Central memory CD8-positive, alpha-beta T cell (primary cell): ENCODE results near the gene FLG2.
"Not testable (repeated sequence)": the region's sequence is repeated elsewhere in the genome, so short reads cannot be mapped to it uniquely, and the experiment has no call there.

Source experiments
- ATAC-seq: fragments of 150-1000 bp; cut with Tn5 transposase; replicated peaks from 2 replicates; pipeline ENCODE4 v1.10.0; 2022; ENCODE audit warnings: mild to moderate bottlenecking, moderate FRiP score, moderate number of reproducible peaks; ENCODE audit not compliant: poor library complexity, severe bottlenecking; ENCODE audit errors: extremely low read depth
- DNase-seq, 2 donors: peaks; one replicate each; pipeline ENCODE4 v3.0.0; 2021; ENCODE audit warnings: low spot score in 2 of 2
- H3K27ac Mint-ChIP-seq: one replicate; pipeline ENCODE4 v1.8.0; 2022; ENCODE audit warnings: low read depth, mild to moderate bottlenecking, moderate library complexity, mixed read lengths
- H3K27me3 Mint-ChIP-seq: one replicate; pipeline ENCODE4 v1.8.0; 2022; ENCODE audit warnings: mixed read lengths
- H3K36me3 Mint-ChIP-seq: one replicate; pipeline ENCODE4 v1.8.0; 2022; ENCODE audit warnings: mild to moderate bottlenecking, moderate library complexity, mixed read lengths; ENCODE audit not compliant: insufficient read depth
- H3K4me1 Mint-ChIP-seq: one replicate; pipeline ENCODE4 v1.8.0; 2022; ENCODE audit warnings: mixed read lengths
- H3K4me3 Mint-ChIP-seq: one replicate; pipeline ENCODE4 v1.8.0; 2022; ENCODE audit warnings: mild to moderate bottlenecking, moderate library complexity, mixed read lengths
- H3K9me3 Mint-ChIP-seq: one replicate; pipeline ENCODE4 v1.8.0; 2022; ENCODE audit warnings: mixed read lengths

Gene FLG2

DNA sequence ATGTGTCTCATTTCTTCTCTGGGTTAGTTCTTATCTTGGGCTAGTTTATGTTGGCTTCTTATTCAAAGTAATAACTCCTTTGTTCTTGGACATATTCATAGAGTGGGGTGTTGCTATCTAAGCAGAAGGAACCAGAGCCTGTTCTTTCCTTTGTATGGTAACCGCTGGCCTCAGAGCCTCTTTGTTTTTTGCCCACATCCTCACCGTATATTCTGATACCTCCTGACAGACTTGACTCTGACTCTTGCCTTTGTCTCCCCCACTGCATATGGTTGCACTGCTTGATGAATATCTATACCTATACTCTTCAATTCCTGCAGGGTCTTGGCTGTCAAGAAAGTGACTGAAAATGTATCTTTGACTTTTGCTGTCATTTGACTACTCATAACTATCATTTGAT, 10.2 kb downstream of the FLG2 start:
- H3K27me3 Mint-ChIP-seq = peaks cover 15% of the 10 kb centered on the region
- DNase-seq = no peak
- H3K4me3 Mint-ChIP-seq = no peak overlapping the region
- no peaks in the 10 kb centered on the region for H3K36me3 Mint-ChIP-seq
- H3K27ac Mint-ChIP-seq = no peak overlapping the region
- no peaks in the 10 kb centered on the region for H3K4me1 Mint-ChIP-seq
- ATAC-seq = no peak
- H3K9me3 Mint-ChIP-seq = no peaks in the 10 kb centered on the region

DNA sequence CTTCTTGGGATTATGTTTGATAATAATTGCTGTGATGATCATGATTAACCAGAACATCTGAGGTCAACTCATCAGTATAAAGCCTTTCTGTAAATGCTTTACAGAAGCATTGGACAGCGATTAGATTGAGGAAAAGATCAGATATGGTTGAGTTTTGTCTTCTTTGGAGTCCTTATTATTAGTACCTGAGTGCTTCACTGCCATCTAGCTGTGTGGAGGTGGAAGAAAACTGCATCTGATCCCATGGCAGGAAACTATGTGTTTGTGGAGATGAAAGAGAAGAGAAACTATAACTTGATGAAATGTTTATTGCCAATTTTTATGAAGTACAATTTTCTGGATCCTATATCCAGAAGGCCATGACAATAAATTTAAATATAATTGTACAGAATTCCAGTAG, 11.4 kb downstream of the FLG2 start:
- no peak for DNase-seq
- H3K9me3 Mint-ChIP-seq = no peaks in the 10 kb centered on the region
- H3K4me3 Mint-ChIP-seq = no peak overlapping the region
- ATAC-seq = no peak
- H3K27ac Mint-ChIP-seq = no peak overlapping the region
- H3K36me3 Mint-ChIP-seq = no peaks in the 10 kb centered on the region
- no peaks in the 10 kb centered on the region for H3K4me1 Mint-ChIP-seq
- H3K27me3 Mint-ChIP-seq = peaks cover 27% of the 10 kb centered on the region

DNA sequence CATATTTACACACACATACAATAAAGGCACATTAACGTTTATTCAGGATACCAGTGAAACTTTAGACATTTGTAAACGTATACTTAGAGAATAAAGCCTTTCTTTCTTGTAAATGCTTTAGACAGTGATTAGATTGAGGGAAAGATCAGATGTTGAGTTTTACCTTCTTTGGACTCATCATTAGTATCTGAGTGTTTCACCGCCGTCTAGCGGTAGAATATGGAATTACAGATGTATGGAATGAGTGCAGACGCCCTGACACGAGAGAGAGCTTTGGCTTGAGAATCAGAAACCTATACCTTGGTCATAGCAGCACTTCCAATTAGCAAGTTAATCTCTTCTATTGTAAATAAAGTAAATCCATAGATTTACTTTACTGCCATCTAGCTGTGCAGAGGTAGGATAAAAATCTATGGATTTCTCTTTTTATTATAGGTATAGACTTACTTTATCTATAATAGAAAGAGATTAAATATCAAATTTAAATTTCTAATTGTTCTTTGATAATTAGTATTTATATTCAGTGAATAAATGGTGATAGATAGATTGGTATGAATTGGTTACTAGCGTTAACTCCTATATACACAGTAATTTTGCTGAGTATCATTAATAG, 12.6 kb downstream of the FLG2 start:
- no peaks in the 10 kb centered on the region for H3K36me3 Mint-ChIP-seq
- DNase-seq = peak in 1 of 2 donors; percentile 38

DNA sequence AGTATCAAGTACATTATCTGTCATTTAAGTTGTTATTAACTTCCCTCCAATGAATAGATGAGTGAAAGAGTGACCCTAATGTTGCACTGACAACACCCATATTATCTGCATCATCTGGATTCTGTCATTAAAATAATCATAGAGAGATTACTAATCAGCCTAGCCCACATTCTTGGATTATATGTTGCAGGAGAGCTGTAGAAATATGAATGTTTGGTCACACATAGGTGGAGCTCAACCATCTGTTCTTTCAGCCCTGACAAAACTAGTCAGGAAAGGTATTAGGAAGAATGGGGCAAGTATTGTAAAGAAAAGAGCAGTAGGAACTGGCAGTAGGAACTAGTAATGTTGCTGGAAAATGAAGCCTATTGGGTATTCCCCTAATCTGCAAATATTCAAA, 15.4 kb downstream of the FLG2 start:
- Mint-ChIP-seq H3K4me1 (no peaks in the 10 kb centered on the region), H3K27me3 (peaks cover 50% of the 10 kb centered on the region), H3K4me3 (no peak overlapping the region), H3K36me3 (no peaks in the 10 kb centered on the region), H3K27ac (no peak overlapping the region), H3K9me3 (no peaks in the 10 kb centered on the region)
- DNase-seq (no peak), ATAC-seq (no peak)

More for the DNA sequence above, 12.6 kb downstream of the FLG2 start:
- no peaks in the 10 kb centered on the region for H3K4me1 Mint-ChIP-seq
- peak; percentile 46 for ATAC-seq
- H3K27me3 Mint-ChIP-seq = peaks cover 34% of the 10 kb centered on the region
- no peak overlapping the region for H3K4me3 Mint-ChIP-seq
- no peaks in the 10 kb centered on the region for H3K9me3 Mint-ChIP-seq
- no peak overlapping the region for H3K27ac Mint-ChIP-seq

DNA sequence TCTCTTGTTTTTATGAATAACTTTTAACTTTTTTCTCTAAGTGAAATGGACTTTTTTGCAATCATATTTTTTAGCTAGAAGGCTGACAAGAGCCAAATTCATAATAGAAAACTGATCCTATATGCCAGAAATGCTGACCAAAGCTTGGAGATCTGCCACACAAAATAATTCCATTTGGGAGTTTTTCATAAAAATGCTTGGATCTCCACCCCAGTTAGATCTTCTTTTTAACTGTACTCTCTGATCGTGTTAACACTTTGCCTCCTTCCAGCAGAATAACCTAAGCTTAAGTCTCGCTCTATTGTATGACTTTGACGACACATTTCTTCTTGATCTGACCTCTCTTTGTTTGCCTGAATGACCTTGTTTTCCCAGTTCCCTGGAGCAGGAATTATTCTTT, 16.8 kb downstream of the FLG2 start:
- ATAC-seq = no peak
- Mint-ChIP-seq H3K9me3 (no peaks in the 10 kb centered on the region), H3K36me3 (no peaks in the 10 kb centered on the region), H3K4me3 (no peak overlapping the region), H3K4me1 (no peaks in the 10 kb centered on the region), H3K27me3 (peaks cover 61% of the 10 kb centered on the region), H3K27ac (no peak overlapping the region)
- DNase-seq = no peak

DNA sequence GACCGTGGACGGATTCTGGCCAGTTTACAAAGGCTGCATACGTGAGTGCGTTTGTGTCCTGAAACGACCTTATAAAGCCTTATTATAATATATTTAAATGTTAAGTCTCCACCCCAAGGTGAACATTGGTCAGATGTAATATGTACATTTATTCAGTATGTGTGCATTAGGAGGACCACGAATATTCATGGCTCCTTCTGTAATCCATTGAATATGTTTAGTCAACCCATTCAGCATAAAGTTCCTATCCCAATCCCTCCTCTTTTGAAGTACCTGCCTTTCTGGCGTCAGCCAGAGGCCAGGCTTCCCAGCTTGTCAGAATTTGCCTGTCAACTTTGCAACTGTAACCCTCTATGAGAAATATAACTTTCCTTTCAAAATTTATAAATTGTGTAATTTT, 24.4 kb downstream of the FLG2 start:
- Mint-ChIP-seq H3K4me1 (no peaks in the 10 kb centered on the region), H3K36me3 (no peaks in the 10 kb centered on the region), H3K27me3 (peaks cover 48% of the 10 kb centered on the region), H3K9me3 (no peaks in the 10 kb centered on the region), H3K4me3 (no peak overlapping the region), H3K27ac (no peak overlapping the region)
- DNase-seq (no peak), ATAC-seq (no peak)

DNA sequence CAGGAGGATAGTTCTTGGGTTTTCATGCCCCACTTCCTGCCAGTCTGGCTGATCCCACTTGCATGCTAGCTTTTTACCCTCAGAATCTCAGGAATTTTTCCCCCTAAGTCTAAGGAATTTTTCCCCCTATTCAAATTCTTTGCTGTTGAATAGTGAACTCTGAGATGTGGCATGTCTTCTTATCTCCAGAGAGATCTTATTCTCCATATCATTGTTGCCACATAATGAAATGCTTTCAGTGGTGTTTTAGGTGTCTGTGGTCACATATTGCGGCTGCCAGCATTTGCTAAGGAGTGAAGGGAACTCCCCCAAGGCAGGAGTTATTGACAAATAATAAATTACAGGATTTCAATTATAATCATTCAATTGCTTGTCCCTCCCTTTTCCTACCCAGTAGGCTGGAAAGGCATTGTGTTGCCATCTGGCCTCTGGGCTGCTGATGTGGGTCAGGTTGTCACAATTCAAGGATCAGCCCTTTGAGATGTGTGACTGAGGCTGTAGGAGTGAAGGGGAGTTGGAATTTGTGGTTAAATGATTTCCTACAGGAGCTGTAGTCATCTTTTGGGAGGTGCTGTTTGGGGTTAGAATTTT, 30.9 kb downstream of the FLG2 start:
- no peak overlapping the region for H3K4me3 Mint-ChIP-seq
- H3K4me1 Mint-ChIP-seq = no peaks in the 10 kb centered on the region
- no peaks in the 10 kb centered on the region for H3K36me3 Mint-ChIP-seq
- DNase-seq = no peak
- H3K9me3 Mint-ChIP-seq = no peaks in the 10 kb centered on the region
- no peaks in the 10 kb centered on the region for H3K27me3 Mint-ChIP-seq
- ATAC-seq = no peak
- H3K27ac Mint-ChIP-seq = no peak overlapping the region

DNA sequence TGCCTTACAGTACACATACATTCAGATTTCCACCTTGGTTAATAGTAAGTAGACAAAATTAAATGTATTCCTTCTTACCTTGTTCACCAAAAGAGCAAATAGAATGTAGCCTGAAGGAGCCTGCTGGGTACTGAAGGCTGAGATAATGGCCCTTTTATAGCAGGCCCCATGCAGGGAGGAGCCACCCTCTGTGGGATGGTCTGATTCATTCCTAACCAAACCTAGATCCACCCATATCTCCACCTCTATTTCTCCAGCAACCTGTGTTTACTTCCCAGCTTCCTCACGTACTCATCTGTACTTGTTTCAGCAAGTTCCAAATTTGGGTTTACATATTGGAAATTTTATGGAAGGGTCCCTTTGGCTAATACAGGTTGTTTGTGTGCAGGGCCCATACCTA, 34.7 kb downstream of the FLG2 start, which contains the start of gene FLG:
Gene FLG (minus strand): TSS at position 129 of the 400 bp plus-strand sequence. CDS start 9,783 bp downstream, outside the sequence.
- no peak for DNase-seq

DNA sequence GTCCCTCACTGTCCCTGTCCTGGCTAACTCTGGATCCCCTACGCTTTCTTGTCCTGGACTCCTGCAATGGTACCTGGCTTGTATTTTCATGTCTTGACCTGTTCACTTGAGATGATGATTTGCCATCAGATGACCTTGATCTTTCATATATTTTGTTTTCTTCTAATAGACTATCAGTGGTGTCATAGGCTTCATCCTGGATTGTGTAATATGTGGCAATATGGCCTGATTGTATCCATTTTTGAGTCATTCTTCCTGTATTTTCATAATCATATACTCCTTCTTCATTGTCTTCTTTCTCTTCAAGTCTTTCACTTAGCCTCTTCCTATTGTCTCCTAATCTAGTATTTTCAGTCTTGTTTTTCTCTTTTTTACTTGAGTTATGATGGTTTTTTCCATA, 45.8 kb downstream of the FLG2 start:
- DNase-seq (no peak), ATAC-seq (no peak)
- no peak overlapping the region for H3K27ac Mint-ChIP-seq
- H3K4me1 Mint-ChIP-seq = no peaks in the 10 kb centered on the region
- H3K9me3 Mint-ChIP-seq = peaks cover 18% of the 10 kb centered on the region
- H3K36me3 Mint-ChIP-seq = no peaks in the 10 kb centered on the region
- no peak overlapping the region for H3K4me3 Mint-ChIP-seq
- peaks cover 42% of the 10 kb centered on the region for H3K27me3 Mint-ChIP-seq

More for the DNA sequence above, 34.7 kb downstream of the FLG2 start, which contains the start of gene FLG:
- Mint-ChIP-seq H3K27me3 (no peaks in the 10 kb centered on the region), H3K27ac (no peak within 1 kb of the TSS), H3K9me3 (no peaks in the 10 kb centered on the region), H3K4me1 (no peaks in the 10 kb centered on the region), H3K36me3 (no peaks in the 10 kb centered on the region), H3K4me3 (no peak within 1 kb of the TSS)
- no peak for ATAC-seq

DNA sequence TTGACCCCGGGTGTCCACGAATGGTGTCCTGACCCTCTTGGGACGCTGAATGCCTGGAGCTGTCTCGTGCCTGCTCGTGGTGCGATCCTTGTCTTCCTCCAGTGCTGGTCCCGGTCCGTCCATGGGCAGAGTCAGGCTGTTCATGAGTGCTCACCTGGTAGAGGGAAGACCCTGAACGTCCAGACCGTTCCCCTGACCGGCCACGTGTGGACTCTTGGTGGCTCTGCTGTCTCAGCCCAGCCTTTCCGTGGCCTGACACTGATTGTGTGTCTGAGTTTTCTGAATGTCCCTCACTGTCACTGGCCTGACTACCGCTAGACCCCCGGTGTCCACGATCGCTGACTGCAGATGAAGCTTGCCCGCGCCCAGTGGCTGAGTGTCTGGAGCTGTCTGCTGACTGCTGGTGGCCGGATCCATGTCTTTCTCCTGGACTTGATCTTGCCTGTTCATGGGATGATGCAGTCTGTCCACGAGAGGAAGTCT, 46.4 kb downstream of the FLG2 start:
- Mint-ChIP-seq H3K4me1 (no peaks in the 10 kb centered on the region), H3K27ac (no peak overlapping the region), H3K9me3 (peaks cover 18% of the 10 kb centered on the region), H3K27me3 (peaks cover 46% of the 10 kb centered on the region), H3K4me3 (no peak overlapping the region), H3K36me3 (no peaks in the 10 kb centered on the region)
- DNase-seq (no peak), ATAC-seq (no peak)

DNA sequence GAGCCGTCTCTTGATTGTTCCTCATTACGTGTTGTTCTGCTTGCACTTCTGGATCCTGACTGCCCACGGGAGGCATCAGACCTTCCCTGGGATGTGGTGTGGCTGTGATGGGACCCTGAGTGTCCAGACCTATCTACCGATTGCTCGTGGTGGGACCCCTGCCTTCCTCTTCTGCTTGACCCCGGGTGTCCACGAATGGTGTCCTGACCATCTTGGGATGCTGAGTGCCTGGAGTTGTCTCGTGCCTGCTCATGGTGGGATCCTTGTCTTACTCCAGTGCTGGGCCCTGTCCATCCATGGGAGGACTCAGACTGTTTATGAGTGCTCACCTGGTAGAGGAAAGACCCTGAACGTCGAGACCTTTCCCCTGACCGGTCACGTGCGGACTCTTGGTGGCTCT, 47.6 kb downstream of the FLG2 start:
- Mint-ChIP-seq H3K27me3 (peaks cover 53% of the 10 kb centered on the region), H3K9me3 (peaks cover 18% of the 10 kb centered on the region)
- not testable (repeated sequence) for H3K4me1 Mint-ChIP-seq, H3K36me3 Mint-ChIP-seq, DNase-seq, ATAC-seq, H3K4me3 Mint-ChIP-seq, H3K27ac Mint-ChIP-seq

DNA sequence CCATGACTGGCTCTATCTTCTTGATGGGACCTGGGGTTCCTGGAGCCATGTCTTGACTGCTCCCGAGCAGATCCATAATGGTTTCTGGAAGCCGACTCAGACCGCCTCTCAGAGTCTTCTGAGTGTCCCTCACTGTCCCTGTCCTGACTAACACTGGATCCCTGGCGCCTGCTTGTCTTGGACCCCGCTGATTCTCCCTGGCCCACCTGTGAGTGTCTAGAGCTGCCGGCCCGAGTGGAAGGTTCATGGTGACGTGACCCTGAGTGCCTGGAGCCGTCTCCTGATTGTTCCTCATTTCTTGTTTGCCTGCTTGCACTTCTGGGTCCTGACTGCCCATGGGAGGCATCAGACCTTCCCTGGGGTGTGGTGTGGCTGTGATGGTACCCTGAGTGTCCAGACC, 49.9 kb downstream of the FLG2 start:
- Mint-ChIP-seq H3K4me3 (no peak overlapping the region), H3K9me3 (peaks cover 18% of the 10 kb centered on the region)

DNA sequence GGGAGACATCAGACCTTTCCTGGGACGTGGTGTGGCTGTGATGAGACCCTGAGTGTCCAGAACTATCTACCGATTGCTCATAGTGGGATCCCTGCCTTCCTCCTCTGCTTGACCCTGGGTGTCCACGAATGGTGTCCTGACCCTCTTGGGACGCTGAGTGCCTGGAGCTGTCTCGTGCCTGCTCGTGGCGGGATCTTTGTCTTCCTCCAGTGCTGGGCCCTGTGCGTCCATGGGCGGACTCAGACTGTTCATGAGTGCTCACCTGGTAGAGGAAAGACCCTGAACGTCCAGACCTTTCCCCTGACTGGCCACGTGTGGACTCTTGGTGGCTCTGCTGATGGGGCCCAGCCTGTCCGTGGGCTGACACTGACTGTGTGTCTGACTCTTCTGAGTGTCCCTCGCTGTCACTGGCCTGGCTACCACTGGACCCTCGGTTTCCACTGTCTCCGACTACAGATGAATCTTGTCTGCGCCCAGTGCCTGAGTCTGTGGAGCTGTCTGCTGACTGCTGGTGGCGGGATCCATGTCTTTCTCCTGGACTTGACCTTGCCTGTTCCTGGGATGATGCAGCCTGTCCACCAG, 50.4 kb downstream of the FLG2 start:
- not testable (repeated sequence) for H3K4me1 Mint-ChIP-seq, ATAC-seq, H3K27ac Mint-ChIP-seq, H3K36me3 Mint-ChIP-seq, H3K4me3 Mint-ChIP-seq, DNase-seq
- Mint-ChIP-seq H3K9me3 (peaks cover 18% of the 10 kb centered on the region), H3K27me3 (peaks cover 49% of the 10 kb centered on the region)

More for the DNA sequence above, 49.9 kb downstream of the FLG2 start:
- DNase-seq = no peak
- Mint-ChIP-seq H3K27me3 (peaks cover 53% of the 10 kb centered on the region), H3K36me3 (no peaks in the 10 kb centered on the region), H3K27ac (no peak overlapping the region), H3K4me1 (no peaks in the 10 kb centered on the region)
- no peak for ATAC-seq
